ENCODE data around the gene ZNF253.
A peak's percentile ranks its signal among the peaks of the same experiment; 100 is the strongest.
"Not testable (repeated sequence)": the region's sequence is repeated elsewhere in the genome, so short reads cannot be mapped to it uniquely, and the experiment has no call there.

Gene ZNF253

GRCh38 chr19:19865750-19866610 lies at the start of gene ZNF253:
ZNF253 (plus strand) TSS chr19:19865882; CDS start chr19:19865997, 115 bp downstream.
- DNase-seq = peak; percentile 94

- no peak for DNase-seq
Observed at GRCh38 chr19:19816679-19817078, 49.0 kb upstream of the ZNF253 start.

- DNase-seq = peak; percentile 27
Observed at GRCh38 chr19:19817357-19817756, 48.3 kb upstream of the ZNF253 start.

GRCh38 chr19:19820774-19821320 lies 44.8 kb upstream of the ZNF253 start:
- no peak for DNase-seq

- DNase-seq = peak; percentile 96
Observed at GRCh38 chr19:19821366-19821951, 44.2 kb upstream of the ZNF253 start, which contains the start of gene ZNF506. ZNF506 (minus strand) TSS chr19:19821750; CDS start chr19:19821603, 147 bp downstream.

- not testable (repeated sequence) for DNase-seq
Observed at GRCh38 chr19:19821976-19822375, 43.7 kb upstream of the ZNF253 start.

GRCh38 chr19:19823916-19824315 lies 41.8 kb upstream of the ZNF253 start:
- no peak for DNase-seq

GRCh38 chr19:19826875-19827274 lies 38.8 kb upstream of the ZNF253 start:
- no peak for DNase-seq

- no peak for DNase-seq
Observed at GRCh38 chr19:19835560-19836038, 30.1 kb upstream of the ZNF253 start.

- DNase-seq = no peak
Observed at GRCh38 chr19:19847781-19848180, 17.9 kb upstream of the ZNF253 start.

GRCh38 chr19:19849056-19849455 lies 16.6 kb upstream of the ZNF253 start:
- DNase-seq = no peak

- not testable (repeated sequence) for DNase-seq
Observed at GRCh38 chr19:19851740-19852139, 13.9 kb upstream of the ZNF253 start.

- no peak for DNase-seq
Observed at GRCh38 chr19:19858751-19859150, 6.9 kb upstream of the ZNF253 start.

- peak; percentile 51 for DNase-seq
Observed at GRCh38 chr19:19860756-19861390, 4.8 kb upstream of the ZNF253 start.

GRCh38 chr19:19866611-19867248 lies 1.0 kb downstream of the ZNF253 start:
- peak; percentile 34 for DNase-seq

- DNase-seq = not testable (repeated sequence)
Observed at GRCh38 chr19:19870086-19870485, 4.4 kb downstream of the ZNF253 start.

- DNase-seq = no peak
Observed at GRCh38 chr19:19871932-19872331, 6.2 kb downstream of the ZNF253 start.

GRCh38 chr19:19873381-19873780 lies 7.7 kb downstream of the ZNF253 start:
- DNase-seq = no peak

- no peak for DNase-seq
Observed at GRCh38 chr19:19877724-19878123, 12.0 kb downstream of the ZNF253 start.

- DNase-seq = no peak
Observed at GRCh38 chr19:19884583-19884982, 18.9 kb downstream of the ZNF253 start.

- not testable (repeated sequence) for DNase-seq
Observed at GRCh38 chr19:19892055-19892941, 26.6 kb downstream of the ZNF253 start.
